Mesendoderm (in vitro differentiated cells): ENCODE results near the gene COPB2.
A peak's percentile ranks its signal among the peaks of the same experiment; 100 is the strongest.

Source experiments
- DNase-seq: peaks from one replicate; pipeline ENCODE4 v3.0.0; 2013
- H2AK5ac ChIP-seq: 2 replicates; pipeline ENCODE4 v1.6.1; 2013; ENCODE audit warnings: low read length, inconsistent platforms
- H2BK120ac ChIP-seq: 2 replicates; pipeline ENCODE4 v1.6.1; 2013; ENCODE audit warnings: low read depth, mild to moderate bottlenecking, low read length, moderate library complexity, mixed read lengths
- H2BK15ac ChIP-seq: replicated peaks from 2 replicates; pipeline ENCODE4 v1.6.1; 2013; ENCODE audit warnings: low read depth, mild to moderate bottlenecking, moderate library complexity
- H2BK5ac ChIP-seq: 2 replicates; pipeline ENCODE4 v1.6.1; 2013; ENCODE audit warnings: low read length, inconsistent platforms
- H3K18ac ChIP-seq: 2 replicates; pipeline ENCODE4 v1.6.1; 2013; ENCODE audit warnings: mild to moderate bottlenecking, low read length, mixed read lengths
- H3K23ac ChIP-seq: one replicate; pipeline ENCODE4 v1.6.1; 2013; ENCODE audit warnings: low read length
- H3K27ac ChIP-seq: 2 replicates; pipeline ENCODE4 v1.5.1; 2013; ENCODE audit warnings: low read depth, mild to moderate bottlenecking, inconsistent platforms, low read length, moderate library complexity
- H3K27me3 ChIP-seq: 2 replicates; pipeline ENCODE4 v1.6.1; 2013; ENCODE audit warnings: low read length, control low read depth, mild to moderate bottlenecking, inconsistent platforms; ENCODE audit not compliant: insufficient read depth, poor library complexity
- H3K36me3 ChIP-seq: 2 replicates; pipeline ENCODE4 v1.6.1; 2013; ENCODE audit warnings: low read length, inconsistent platforms; ENCODE audit not compliant: control insufficient read depth, insufficient read depth
- H3K4ac ChIP-seq: one replicate; pipeline ENCODE4 v1.6.1; 2013; ENCODE audit warnings: low read depth, mild to moderate bottlenecking, low read length, moderate library complexity
- H3K4me1 ChIP-seq: 2 replicates; pipeline ENCODE4 v1.6.1; 2013; ENCODE audit warnings: low read depth, low read length, inconsistent platforms; ENCODE audit not compliant: control insufficient read depth
- H3K4me2 ChIP-seq: 2 replicates; pipeline ENCODE4 v1.6.1; 2013; ENCODE audit warnings: low read length
- H3K4me3 ChIP-seq: 2 replicates; pipeline ENCODE4 v1.5.1; 2013; ENCODE audit warnings: mild to moderate bottlenecking, low read length
- H3K56ac ChIP-seq: one replicate; pipeline ENCODE4 v1.6.1; 2013; ENCODE audit warnings: low read length
- H3K79me1 ChIP-seq: 2 replicates; pipeline ENCODE4 v1.6.1; 2013; ENCODE audit warnings: low read length, inconsistent platforms
- H3K79me2 ChIP-seq: 2 replicates; pipeline ENCODE4 v1.6.1; 2013; ENCODE audit warnings: mild to moderate bottlenecking, low read length; ENCODE audit not compliant: control insufficient read depth, insufficient read depth
- H3K9ac ChIP-seq: 2 replicates; pipeline ENCODE4 v1.6.1; 2013; ENCODE audit warnings: low read length, inconsistent platforms
- H4K5ac ChIP-seq: one replicate; pipeline ENCODE4 v1.6.1; 2013; ENCODE audit warnings: low read length
- H4K8ac ChIP-seq: one replicate; pipeline ENCODE4 v1.6.1; 2013; ENCODE audit warnings: low read depth, mild to moderate bottlenecking, control low read depth, low read length, moderate library complexity
- WGBS: extraction: QIAGEN DNeasy Blood & Tissue Kit; methylation state at CpG from one replicate; pipeline ENCODE4 v1.1.7; 2013; ENCODE audit warnings: low lambda C conversion rate, missing lambda C conversion rate; ENCODE audit not compliant: insufficient coverage; ENCODE audit errors: extremely low coverage; 5-methylcytosine and 5-hydroxymethylcytosine counted together

COPB2 gene

GRCh38 chr3:139353920-139354556 is 35.4 kb downstream of the COPB2 start:
- no peak overlapping the region for H3K4me3 ChIP-seq
- H3K27ac ChIP-seq: no peak overlapping the region
- H3K4ac ChIP-seq: no peak overlapping the region
- no peak overlapping the region for H3K56ac ChIP-seq
- H4K8ac ChIP-seq: no peak overlapping the region
- H3K36me3 ChIP-seq: peaks cover 6% of the 10 kb centered on the region
- peak; percentile 77 for DNase-seq
- no peak overlapping the region for H2AK5ac ChIP-seq
- no peak overlapping the region for H2BK120ac ChIP-seq
- no peaks in the 10 kb centered on the region for H3K79me1 ChIP-seq
- no peaks in the 10 kb centered on the region for H3K27me3 ChIP-seq
- no peak overlapping the region for H2BK15ac ChIP-seq
- H3K18ac ChIP-seq: no peak overlapping the region
- H3K4me2 ChIP-seq: no peak overlapping the region
- no peak overlapping the region for H3K23ac ChIP-seq
- H3K4me1 ChIP-seq: no peaks in the 10 kb centered on the region
- WGBS: 100% methylated on average over 1 of the region's 3 CpGs
- no peak overlapping the region for H4K5ac ChIP-seq
- H2BK5ac ChIP-seq: no peak overlapping the region
- H3K9ac ChIP-seq: no peak overlapping the region
- H3K79me2 ChIP-seq: no peaks in the 10 kb centered on the region

- H4K8ac ChIP-seq: no peak overlapping the region
- no peak overlapping the region for H2BK15ac ChIP-seq
- peaks cover 4% of the 10 kb centered on the region for H3K4me1 ChIP-seq
- no peak overlapping the region for H3K56ac ChIP-seq
- H3K27me3 ChIP-seq: no peaks in the 10 kb centered on the region
- DNase-seq: no peak
- H3K27ac ChIP-seq: no peak overlapping the region
- no peak overlapping the region for H4K5ac ChIP-seq
- H3K79me1 ChIP-seq: peaks cover 12% of the 10 kb centered on the region
- no CpG with 5 or more reads among the region's 2 CpGs for WGBS
- H2BK120ac ChIP-seq: no peak overlapping the region
- H2BK5ac ChIP-seq: no peak overlapping the region
- no peak overlapping the region for H3K4ac ChIP-seq
- no peak overlapping the region for H3K23ac ChIP-seq
- H3K4me2 ChIP-seq: no peak overlapping the region
- H2AK5ac ChIP-seq: no peak overlapping the region
- H3K18ac ChIP-seq: no peak overlapping the region
- H3K36me3 ChIP-seq: no peaks in the 10 kb centered on the region
- H3K79me2 ChIP-seq: peaks cover 12% of the 10 kb centered on the region
- H3K4me3 ChIP-seq: no peak overlapping the region
- no peak overlapping the region for H3K9ac ChIP-seq
Measured at GRCh38 chr3:139346771-139347170, 42.7 kb downstream of the COPB2 start.

- no peaks in the 10 kb centered on the region for H3K27me3 ChIP-seq
- peaks cover 4% of the 10 kb centered on the region for H3K4me1 ChIP-seq
- peak within 1 kb of the TSS; percentile 31 for H3K27ac ChIP-seq
- peak within 1 kb of the TSS; percentile 93 for H3K4me3 ChIP-seq
- no peaks in the 10 kb centered on the region for H3K36me3 ChIP-seq
- H4K8ac ChIP-seq: peak within 1 kb of the TSS; percentile 57
- peak within 1 kb of the TSS; percentile 23 for H2BK5ac ChIP-seq
- no peak within 1 kb of the TSS for H2BK120ac ChIP-seq
- H3K23ac ChIP-seq: no peak within 1 kb of the TSS
- peak within 1 kb of the TSS; percentile 95 for H3K4me2 ChIP-seq
- H3K56ac ChIP-seq: peak within 1 kb of the TSS; percentile 87
- H3K18ac ChIP-seq: no peak within 1 kb of the TSS
- no peak within 1 kb of the TSS for H3K4ac ChIP-seq
- H3K79me2 ChIP-seq: peaks cover 12% of the 10 kb centered on the region
- H4K5ac ChIP-seq: no peak within 1 kb of the TSS
- no peak within 1 kb of the TSS for H2AK5ac ChIP-seq
- WGBS: no CpG with 5 or more reads among the region's 37 CpGs
- no peak within 1 kb of the TSS for H2BK15ac ChIP-seq
- peak within 1 kb of the TSS; percentile 90 for H3K9ac ChIP-seq
- peaks cover 12% of the 10 kb centered on the region for H3K79me1 ChIP-seq
- DNase-seq: peak; percentile 95
Measured at GRCh38 chr3:139343895-139344856, 45.3 kb downstream of the COPB2 start, which contains the start of gene MRPS22. Gene MRPS22, plus strand, starts transcription at chr3:139344020. Its CDS starts 7 bp downstream, at chr3:139344027.

DNA sequence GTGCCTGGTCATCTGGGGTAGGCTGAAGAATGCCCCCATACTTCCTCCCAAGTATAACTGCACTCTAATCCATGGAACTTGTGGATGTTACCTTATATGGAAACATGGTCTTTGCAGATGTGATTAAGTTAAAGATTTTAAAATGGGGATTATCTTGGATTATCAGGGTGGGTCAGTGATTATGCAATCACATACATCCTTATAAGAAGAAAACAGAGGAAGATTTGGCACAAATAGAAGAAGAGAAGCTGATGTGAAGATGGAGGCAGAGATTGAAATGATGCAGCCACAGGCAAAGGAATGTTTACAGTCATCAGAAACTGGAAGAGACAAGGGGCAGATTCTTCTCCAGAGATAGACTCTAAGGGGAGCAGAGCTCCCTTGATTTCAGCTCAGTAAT is 47.4 kb downstream of the COPB2 start:
- Histone ChIP-seq H4K5ac (no peak overlapping the region), H2BK120ac (no peak overlapping the region), H3K56ac (no peak overlapping the region), H3K4me2 (no peak overlapping the region), H3K18ac (no peak overlapping the region), H2BK5ac (no peak overlapping the region), H3K4ac (no peak overlapping the region), H3K4me1 (peaks cover 4% of the 10 kb centered on the region), H3K4me3 (no peak overlapping the region), H3K79me2 (peaks cover 12% of the 10 kb centered on the region), H2BK15ac (no peak overlapping the region), H3K79me1 (peaks cover 12% of the 10 kb centered on the region), H3K27me3 (no peaks in the 10 kb centered on the region), H3K23ac (no peak overlapping the region), H2AK5ac (no peak overlapping the region), H3K9ac (no peak overlapping the region), H3K27ac (no peak overlapping the region), H4K8ac (no peak overlapping the region), H3K36me3 (no peaks in the 10 kb centered on the region)
- no peak for DNase-seq

GRCh38 chr3:139340784-139341183 is 48.7 kb downstream of the COPB2 start:
- Histone ChIP-seq H2AK5ac (no peak overlapping the region), H3K4me3 (no peak overlapping the region), H3K56ac (no peak overlapping the region), H4K5ac (no peak overlapping the region), H2BK5ac (no peak overlapping the region), H3K4ac (no peak overlapping the region), H3K27me3 (no peaks in the 10 kb centered on the region), H3K18ac (no peak overlapping the region), H4K8ac (no peak overlapping the region), H3K36me3 (no peaks in the 10 kb centered on the region), H3K79me2 (peaks cover 12% of the 10 kb centered on the region), H3K4me2 (no peak overlapping the region), H3K79me1 (peaks cover 9% of the 10 kb centered on the region), H3K23ac (no peak overlapping the region), H2BK120ac (no peak overlapping the region), H2BK15ac (no peak overlapping the region), H3K27ac (no peak overlapping the region), H3K4me1 (peaks cover 4% of the 10 kb centered on the region), H3K9ac (no peak overlapping the region)
- no peak for DNase-seq
